ENCODE data around the gene PEAK1.

Gene PEAK1

GRCh38 chr15:77327168-77327567 lies 92.7 kb downstream of the PEAK1 start:
- no peaks in the 10 kb centered on the region for H3K4me1 ChIP-seq (ENCODE audit: control insufficient read depth, insufficient read depth, low read depth, low read length)

DNA sequence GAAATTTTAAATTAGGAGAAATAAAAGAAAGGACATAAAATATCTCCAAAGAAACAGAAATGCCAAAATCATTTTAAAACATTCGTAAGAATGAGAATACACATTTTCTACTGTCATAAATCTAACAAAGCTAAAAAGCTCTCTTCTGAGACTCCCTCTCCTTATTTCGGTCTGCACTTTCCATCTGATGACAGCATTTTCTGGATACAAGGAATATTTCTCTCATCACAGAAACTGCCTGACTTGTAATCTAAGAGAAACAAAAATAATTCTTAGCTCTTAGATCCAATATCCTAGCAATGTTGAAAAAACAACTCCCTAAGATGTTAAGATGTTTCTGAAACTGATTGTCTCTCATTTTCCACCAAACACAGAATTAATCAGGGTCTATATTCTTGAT lies 93.5 kb downstream of the PEAK1 start:
- Histone ChIP-seq H3K36me3 (ENCODE audit: control insufficient read depth in 1 of 2, insufficient read depth in 2 of 2, low read depth in 1 of 2, low read length in 2 of 2) (no peaks in the 10 kb centered on the region), H2BK120ac (ENCODE audit: low read depth, low read length) (no peak overlapping the region), H3K4me2 (ENCODE audit: low read length, poor library complexity, severe bottlenecking) (no peak overlapping the region), H3K27ac (ENCODE audit: low read length, poor library complexity, severe bottlenecking) (no peak overlapping the region), H2BK15ac (ENCODE audit: low read depth, poor library complexity, severe bottlenecking) (no peak overlapping the region), H3K14ac (ENCODE audit: low read length in 2 of 2) (no peak overlapping the region), H2AK5ac (ENCODE audit: low read length, severe bottlenecking) (no peak overlapping the region), H4K91ac (ENCODE audit: low read length) (no peak overlapping the region), H3K79me1 (replicated peaks; ENCODE audit: low read length, poor library complexity, severe bottlenecking) (peaks cover 7% of the 10 kb centered on the region), H3K4ac (ENCODE audit: low read depth in 1 of 2, low read length in 2 of 2) (no peak overlapping the region), H3K23ac (ENCODE audit: low read length in 2 of 2) (no peak overlapping the region), H3K18ac (ENCODE audit: low read depth in 1 of 2, low read length in 2 of 2) (no peak overlapping the region), H3K9ac (ENCODE audit: low read length) (no peak overlapping the region), H3K27me3 (ENCODE audit: control insufficient read depth in 1 of 2, insufficient read depth in 1 of 2, low read length in 2 of 2) (no peaks in the 10 kb centered on the region), H2AFZ (ENCODE audit: low read depth, low read length) (no peak overlapping the region), H4K8ac (ENCODE audit: low read length) (no peak overlapping the region), H3K9me3 (ENCODE audit: control insufficient read depth, low read length) (no peaks in the 10 kb centered on the region), H2BK5ac (ENCODE audit: low read depth, low read length, poor library complexity, severe bottlenecking) (no peak overlapping the region), H3K4me3 (ENCODE audit: insufficient read depth in 1 of 2, low read depth in 1 of 2, low read length in 2 of 2) (no peak overlapping the region), H3K4me1 (ENCODE audit: control insufficient read depth, insufficient read depth, low read depth, low read length) (no peaks in the 10 kb centered on the region), H2BK12ac (ENCODE audit: low read length in 2 of 2) (no peak overlapping the region)
- WGBS: 99% methylated on average over 2 of the region's 2 CpGs
- no peak for DNase-seq

More at GRCh38 chr15:77327168-77327567, 92.7 kb downstream of the PEAK1 start:
- Histone ChIP-seq H3K4me2 (ENCODE audit: low read length, poor library complexity, severe bottlenecking) (no peak overlapping the region), H3K79me1 (replicated peaks; ENCODE audit: low read length, poor library complexity, severe bottlenecking) (peaks cover 7% of the 10 kb centered on the region), H2BK5ac (ENCODE audit: low read depth, low read length, poor library complexity, severe bottlenecking) (no peak overlapping the region), H2AFZ (ENCODE audit: low read depth, low read length) (no peak overlapping the region), H4K8ac (ENCODE audit: low read length) (no peak overlapping the region), H3K9ac (ENCODE audit: low read length) (no peak overlapping the region), H3K4me3 (ENCODE audit: insufficient read depth in 1 of 2, low read depth in 1 of 2, low read length in 2 of 2) (no peak overlapping the region), H2AK5ac (ENCODE audit: low read length, severe bottlenecking) (no peak overlapping the region), H3K27ac (ENCODE audit: low read length, poor library complexity, severe bottlenecking) (no peak overlapping the region), H2BK15ac (ENCODE audit: low read depth, poor library complexity, severe bottlenecking) (no peak overlapping the region), H3K9me3 (ENCODE audit: control insufficient read depth, low read length) (no peaks in the 10 kb centered on the region), H4K91ac (ENCODE audit: low read length) (no peak overlapping the region), H3K36me3 (ENCODE audit: control insufficient read depth in 1 of 2, insufficient read depth in 2 of 2, low read depth in 1 of 2, low read length in 2 of 2) (no peaks in the 10 kb centered on the region), H3K23ac (ENCODE audit: low read length in 2 of 2) (no peak overlapping the region), H2BK120ac (ENCODE audit: low read depth, low read length) (no peak overlapping the region), H2BK12ac (ENCODE audit: low read length in 2 of 2) (no peak overlapping the region), H3K27me3 (ENCODE audit: control insufficient read depth in 1 of 2, insufficient read depth in 1 of 2, low read length in 2 of 2) (no peaks in the 10 kb centered on the region), H3K18ac (ENCODE audit: low read depth in 1 of 2, low read length in 2 of 2) (no peak overlapping the region), H3K4ac (ENCODE audit: low read depth in 1 of 2, low read length in 2 of 2) (no peak overlapping the region), H3K14ac (ENCODE audit: low read length in 2 of 2) (no peak overlapping the region)
- no CpG with 5 or more reads among the region's 2 CpGs for WGBS
- DNase-seq: no peak

DNA sequence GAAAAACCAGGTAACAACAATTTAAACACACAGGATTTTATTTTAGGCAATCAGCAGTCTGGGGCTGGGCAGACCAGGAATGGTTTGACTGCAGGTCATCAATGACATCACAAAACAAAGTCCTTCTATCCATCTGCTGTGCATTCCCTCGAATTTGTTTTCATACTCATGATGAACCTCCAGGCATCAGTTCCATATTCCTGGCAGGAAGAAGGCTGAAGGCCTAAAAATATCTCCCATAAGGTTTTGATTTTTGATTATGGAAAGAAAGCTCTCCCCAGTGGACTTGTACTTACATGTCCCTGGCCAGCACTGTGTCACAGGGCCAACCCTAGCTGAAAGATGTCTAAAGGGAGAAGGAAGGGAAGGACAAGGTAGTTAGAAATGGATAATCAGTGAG lies 107.4 kb downstream of the PEAK1 start:
- no peak overlapping the region for H4K91ac ChIP-seq (ENCODE audit: low read length)
- H2AFZ ChIP-seq (ENCODE audit: low read depth, low read length): no peak overlapping the region
- no peak overlapping the region for H3K4me2 ChIP-seq (ENCODE audit: low read length, poor library complexity, severe bottlenecking)
- no peak overlapping the region for H2BK15ac ChIP-seq (ENCODE audit: low read depth, poor library complexity, severe bottlenecking)
- no peak overlapping the region for H2BK120ac ChIP-seq (ENCODE audit: low read depth, low read length)
- no CpG with 5 or more reads among the region's 1 CpG for WGBS
- no peak overlapping the region for H3K23ac ChIP-seq (ENCODE audit: low read length in 2 of 2)
- no peak overlapping the region for H3K27ac ChIP-seq (ENCODE audit: low read length, poor library complexity, severe bottlenecking)
- H3K27me3 ChIP-seq (ENCODE audit: control insufficient read depth in 1 of 2, insufficient read depth in 1 of 2, low read length in 2 of 2): no peaks in the 10 kb centered on the region
- H3K4me3 ChIP-seq (ENCODE audit: insufficient read depth in 1 of 2, low read depth in 1 of 2, low read length in 2 of 2): no peak overlapping the region
- H3K4ac ChIP-seq (ENCODE audit: low read depth in 1 of 2, low read length in 2 of 2): no peak overlapping the region
- no peak overlapping the region for H2BK5ac ChIP-seq (ENCODE audit: low read depth, low read length, poor library complexity, severe bottlenecking)
- no peak overlapping the region for H2BK12ac ChIP-seq (ENCODE audit: low read length in 2 of 2)
- H3K4me1 ChIP-seq (ENCODE audit: control insufficient read depth, insufficient read depth, low read depth, low read length): no peaks in the 10 kb centered on the region
- no peak overlapping the region for H3K18ac ChIP-seq (ENCODE audit: low read depth in 1 of 2, low read length in 2 of 2)
- peak overlapping the region; percentile 43 for H3K9ac ChIP-seq (ENCODE audit: low read length)
- no peaks in the 10 kb centered on the region for H3K36me3 ChIP-seq (ENCODE audit: control insufficient read depth in 1 of 2, insufficient read depth in 2 of 2, low read depth in 1 of 2, low read length in 2 of 2)
- no peaks in the 10 kb centered on the region for H3K9me3 ChIP-seq (ENCODE audit: control insufficient read depth, low read length)
- H2AK5ac ChIP-seq (ENCODE audit: low read length, severe bottlenecking): no peak overlapping the region
- peak overlapping the region in 1 of 2 experiments; percentile 48 for H3K14ac ChIP-seq (ENCODE audit: low read length in 2 of 2)
- DNase-seq: no peak
- peaks cover 11% of the 10 kb centered on the region for H3K79me1 ChIP-seq (replicated peaks; ENCODE audit: low read length, poor library complexity, severe bottlenecking)
- no peak overlapping the region for H4K8ac ChIP-seq (ENCODE audit: low read length)

GRCh38 chr15:77311618-77312398 lies 108.1 kb downstream of the PEAK1 start:
- Histone ChIP-seq H3K27ac (ENCODE audit: low read length, poor library complexity, severe bottlenecking) (no peak overlapping the region), H3K14ac (ENCODE audit: low read length in 2 of 2) (no peak overlapping the region), H3K18ac (ENCODE audit: low read depth in 1 of 2, low read length in 2 of 2) (no peak overlapping the region), H3K23ac (ENCODE audit: low read length in 2 of 2) (no peak overlapping the region), H2BK120ac (ENCODE audit: low read depth, low read length) (no peak overlapping the region), H2BK5ac (ENCODE audit: low read depth, low read length, poor library complexity, severe bottlenecking) (no peak overlapping the region), H3K9me3 (ENCODE audit: control insufficient read depth, low read length) (no peaks in the 10 kb centered on the region), H3K4me3 (ENCODE audit: insufficient read depth in 1 of 2, low read depth in 1 of 2, low read length in 2 of 2) (no peak overlapping the region), H4K8ac (ENCODE audit: low read length) (no peak overlapping the region), H4K91ac (ENCODE audit: low read length) (no peak overlapping the region), H3K79me1 (replicated peaks; ENCODE audit: low read length, poor library complexity, severe bottlenecking) (peaks cover 11% of the 10 kb centered on the region), H2BK12ac (ENCODE audit: low read length in 2 of 2) (no peak overlapping the region), H3K4ac (ENCODE audit: low read depth in 1 of 2, low read length in 2 of 2) (no peak overlapping the region), H2BK15ac (ENCODE audit: low read depth, poor library complexity, severe bottlenecking) (no peak overlapping the region), H3K4me1 (ENCODE audit: control insufficient read depth, insufficient read depth, low read depth, low read length) (no peaks in the 10 kb centered on the region), H3K4me2 (ENCODE audit: low read length, poor library complexity, severe bottlenecking) (no peak overlapping the region), H2AFZ (ENCODE audit: low read depth, low read length) (no peak overlapping the region), H3K27me3 (ENCODE audit: control insufficient read depth in 1 of 2, insufficient read depth in 1 of 2, low read length in 2 of 2) (no peaks in the 10 kb centered on the region), H3K9ac (ENCODE audit: low read length) (peak overlapping the region; percentile 31), H2AK5ac (ENCODE audit: low read length, severe bottlenecking) (no peak overlapping the region), H3K36me3 (ENCODE audit: control insufficient read depth in 1 of 2, insufficient read depth in 2 of 2, low read depth in 1 of 2, low read length in 2 of 2) (no peaks in the 10 kb centered on the region)
- WGBS: 86% methylated on average over 4 of the region's 8 CpGs
- DNase-seq: no peak

All from mesenchymal stem cell (in vitro differentiated cells and primary cell).